ENCODE results near the gene APOL1. TPM values are rescaled to one million over a fixed set of nuclear protein-coding genes. Genes with fewer than 3 reads are reported as not detected.

APOL1 gene
- total RNA-seq, 1 donor from 2014 or later = 2.5 TPM

DNA sequence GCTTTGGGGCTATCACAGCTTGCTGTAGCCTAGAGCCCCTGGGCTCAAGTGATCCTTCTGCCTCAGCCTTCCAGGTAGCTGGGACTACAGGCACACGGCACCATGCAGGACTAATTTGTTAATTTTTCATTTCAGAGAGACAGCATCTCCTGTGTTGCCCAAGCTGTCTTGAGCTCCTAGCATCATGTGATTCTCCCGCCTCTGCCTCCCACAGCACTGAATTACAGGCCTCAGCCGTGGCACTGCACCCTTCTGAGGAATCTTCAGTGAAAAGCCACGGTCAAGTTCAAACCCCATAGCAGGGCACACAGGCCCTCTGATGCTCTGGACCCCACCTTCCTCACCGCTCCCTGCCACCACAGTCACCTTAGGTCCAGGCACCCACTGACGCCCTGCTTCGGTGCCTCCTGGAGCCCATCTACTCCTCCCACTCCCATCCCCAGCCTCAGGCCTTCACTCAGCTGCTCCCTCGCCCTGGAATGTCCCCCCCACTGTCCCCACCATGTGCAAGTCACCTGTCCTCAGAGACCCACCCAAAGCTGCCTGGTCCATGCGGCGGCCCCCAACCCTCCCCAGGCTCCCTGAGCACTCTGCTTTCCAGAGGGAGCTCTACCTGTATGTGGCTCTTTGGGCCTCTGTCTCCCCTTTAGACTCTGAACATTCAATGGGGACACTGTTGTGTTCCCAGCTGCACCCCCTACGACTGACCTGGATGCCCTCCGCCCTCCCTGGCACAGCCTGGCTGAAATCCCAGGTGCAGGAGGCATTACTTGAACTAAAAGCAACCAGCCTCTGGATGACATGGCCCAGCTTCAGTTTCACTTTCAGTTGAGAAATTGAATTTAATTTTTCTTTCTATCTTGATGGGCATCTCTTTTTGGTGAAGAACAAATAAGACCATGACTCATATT, 15.2 kb upstream of the APOL1 start:
- no peak for DNase-seq (ENCODE audit: low spot score)
- peak overlapping the region; percentile 63 for H3K4me3 Mint-ChIP-seq (ENCODE audit: unreplicated experiment)
- peaks cover 44% of the 10 kb centered on the region for H3K4me1 Mint-ChIP-seq (ENCODE audit: unreplicated experiment)

DNA sequence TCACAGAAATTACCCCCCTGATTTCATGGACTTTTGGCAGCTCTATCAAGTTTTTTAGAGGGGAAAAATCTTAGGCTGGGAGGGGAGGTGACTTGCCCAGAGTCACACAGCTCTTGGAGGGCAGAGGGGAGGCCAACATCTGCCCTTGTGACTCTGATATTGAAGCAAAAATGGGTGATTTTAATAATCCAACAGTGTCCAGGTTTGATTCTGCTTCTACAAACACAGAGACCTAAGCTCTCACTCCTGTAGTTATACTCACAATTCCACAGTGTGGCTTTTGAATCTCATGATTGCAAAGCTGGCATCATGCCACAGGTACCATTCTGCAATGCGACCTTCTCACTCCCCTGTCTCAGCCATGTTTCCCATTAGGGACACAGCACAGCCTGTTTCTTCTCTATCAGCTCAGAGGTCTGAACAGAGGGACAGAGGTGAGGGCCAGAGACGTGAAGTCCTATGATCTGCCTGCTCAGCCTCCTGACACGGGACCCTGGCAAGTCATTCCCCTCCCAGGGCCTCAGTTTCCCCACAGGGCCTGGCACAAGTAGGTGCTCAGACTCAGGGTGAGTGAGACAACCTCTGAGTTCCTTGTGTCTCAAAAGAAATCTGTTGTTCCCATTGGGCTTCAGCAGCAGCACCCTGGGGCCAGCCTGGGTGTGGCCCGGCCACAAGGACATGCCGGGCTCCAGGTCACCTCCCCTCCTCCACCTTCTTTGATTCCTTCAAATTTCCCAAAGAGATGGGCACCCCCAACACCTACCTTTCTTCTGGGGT, 14.4 kb upstream of the APOL1 start:
- H3K27ac Mint-ChIP-seq (ENCODE audit: unreplicated experiment) = peak overlapping the region; percentile 95
- H3K9me3 Mint-ChIP-seq (ENCODE audit: unreplicated experiment) = no peaks in the 10 kb centered on the region
- H3K4me3 Mint-ChIP-seq (ENCODE audit: unreplicated experiment) = peak overlapping the region; percentile 93
- peaks cover 8% of the 10 kb centered on the region for H3K27me3 Mint-ChIP-seq (ENCODE audit: unreplicated experiment)
- H3K36me3 Mint-ChIP-seq (ENCODE audit: low read depth, unreplicated experiment) = peaks cover 19% of the 10 kb centered on the region
- TF ChIP-seq, protein P1, sequence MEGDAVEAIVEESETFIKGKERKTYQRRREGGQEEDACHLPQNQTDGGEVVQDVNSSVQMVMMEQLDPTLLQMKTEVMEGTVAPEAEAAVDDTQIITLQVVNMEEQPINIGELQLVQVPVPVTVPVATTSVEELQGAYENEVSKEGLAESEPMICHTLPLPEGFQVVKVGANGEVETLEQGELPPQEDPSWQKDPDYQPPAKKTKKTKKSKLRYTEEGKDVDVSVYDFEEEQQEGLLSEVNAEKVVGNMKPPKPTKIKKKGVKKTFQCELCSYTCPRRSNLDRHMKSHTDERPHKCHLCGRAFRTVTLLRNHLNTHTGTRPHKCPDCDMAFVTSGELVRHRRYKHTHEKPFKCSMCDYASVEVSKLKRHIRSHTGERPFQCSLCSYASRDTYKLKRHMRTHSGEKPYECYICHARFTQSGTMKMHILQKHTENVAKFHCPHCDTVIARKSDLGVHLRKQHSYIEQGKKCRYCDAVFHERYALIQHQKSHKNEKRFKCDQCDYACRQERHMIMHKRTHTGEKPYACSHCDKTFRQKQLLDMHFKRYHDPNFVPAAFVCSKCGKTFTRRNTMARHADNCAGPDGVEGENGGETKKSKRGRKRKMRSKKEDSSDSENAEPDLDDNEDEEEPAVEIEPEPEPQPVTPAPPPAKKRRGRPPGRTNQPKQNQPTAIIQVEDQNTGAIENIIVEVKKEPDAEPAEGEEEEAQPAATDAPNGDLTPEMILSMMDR (IDR thresholded peaks at IDR 0.05; ENCODE audit: unreplicated experiment) = no peak
- H3K4me1 Mint-ChIP-seq (ENCODE audit: unreplicated experiment) = peaks cover 44% of the 10 kb centered on the region
- DNase-seq (ENCODE audit: low spot score) = no peak

More for the DNA sequence above, 15.2 kb upstream of the APOL1 start:
- peaks cover 8% of the 10 kb centered on the region for H3K27me3 Mint-ChIP-seq (ENCODE audit: unreplicated experiment)
- H3K9me3 Mint-ChIP-seq (ENCODE audit: unreplicated experiment) = no peaks in the 10 kb centered on the region
- peak overlapping the region; percentile 78 for H3K27ac Mint-ChIP-seq (ENCODE audit: unreplicated experiment)
- peaks cover 26% of the 10 kb centered on the region for H3K36me3 Mint-ChIP-seq (ENCODE audit: low read depth, unreplicated experiment)
- TF ChIP-seq, protein P1 (IDR thresholded peaks at IDR 0.05; ENCODE audit: unreplicated experiment) = no peak

DNA sequence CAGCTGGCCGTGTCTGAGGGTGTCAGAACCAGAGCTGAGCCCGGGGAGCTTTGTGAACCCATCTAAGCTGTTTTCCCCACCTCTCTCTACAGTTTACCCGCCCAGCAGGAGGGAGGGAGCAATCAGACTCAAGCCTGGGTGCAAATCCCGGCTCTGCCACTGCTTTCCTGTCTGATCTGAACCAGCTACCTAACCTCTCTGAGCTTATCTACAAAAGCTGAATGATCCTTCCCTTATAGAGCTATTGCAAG, 13.9 kb upstream of the APOL1 start:
- peak overlapping the region; percentile 95 for H3K27ac Mint-ChIP-seq (ENCODE audit: unreplicated experiment)
- peaks cover 15% of the 10 kb centered on the region for H3K36me3 Mint-ChIP-seq (ENCODE audit: low read depth, unreplicated experiment)
- H3K4me3 Mint-ChIP-seq (ENCODE audit: unreplicated experiment) = peak overlapping the region; percentile 93
- peaks cover 8% of the 10 kb centered on the region for H3K27me3 Mint-ChIP-seq (ENCODE audit: unreplicated experiment)
- no peak for DNase-seq (ENCODE audit: low spot score)
- peaks cover 42% of the 10 kb centered on the region for H3K4me1 Mint-ChIP-seq (ENCODE audit: unreplicated experiment)
- TF ChIP-seq, protein P1 (IDR thresholded peaks at IDR 0.05; ENCODE audit: unreplicated experiment) = no peak
- no peaks in the 10 kb centered on the region for H3K9me3 Mint-ChIP-seq (ENCODE audit: unreplicated experiment)

DNA sequence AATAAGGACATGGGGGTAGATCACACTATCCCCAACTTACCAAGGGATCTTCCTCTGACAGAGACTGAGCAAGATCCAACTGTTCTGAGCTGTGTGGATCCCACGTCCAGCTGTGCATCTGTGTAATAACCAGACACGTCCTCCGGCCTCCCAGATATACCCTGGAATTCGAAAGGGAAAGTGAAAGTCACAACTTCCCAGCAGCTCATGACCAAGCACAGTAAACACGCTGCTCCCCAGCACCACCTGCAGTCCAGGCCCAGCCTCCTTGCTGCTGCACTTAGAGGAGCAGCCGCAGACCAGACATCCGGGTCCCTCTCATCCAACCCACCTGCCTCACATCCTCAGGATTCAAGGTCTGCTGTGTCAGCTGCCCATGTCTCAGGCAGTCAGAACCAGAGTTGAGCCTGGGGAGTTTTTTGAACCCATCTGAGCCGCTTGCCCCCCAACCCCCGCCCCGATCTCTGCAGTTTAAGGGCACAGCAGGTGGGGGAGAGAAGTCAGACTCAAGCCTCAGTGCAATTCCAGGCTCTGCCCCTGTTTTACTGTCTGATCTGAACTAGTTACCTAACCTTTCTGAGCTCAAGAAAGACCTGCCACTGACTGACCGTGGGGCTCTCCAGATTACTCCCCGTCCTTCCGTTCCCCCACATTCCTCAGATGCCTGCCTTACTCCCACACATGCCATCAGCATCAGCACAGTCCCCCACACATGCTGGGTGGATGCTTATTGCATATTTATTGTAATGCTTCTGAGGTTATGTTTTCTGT, 13.3 kb upstream of the APOL1 start, which contains the start of gene APOL2:
TSS of gene APOL2 (minus strand) at position 127 of the 771 bp plus-strand sequence. CDS start 6,365 bp downstream, outside the sequence.
- H3K36me3 Mint-ChIP-seq (ENCODE audit: low read depth, unreplicated experiment) = peaks cover 15% of the 10 kb centered on the region
- peak within 1 kb of the TSS; percentile 95 for H3K27ac Mint-ChIP-seq (ENCODE audit: unreplicated experiment)
- H3K4me3 Mint-ChIP-seq (ENCODE audit: unreplicated experiment) = peak within 1 kb of the TSS; percentile 93
- DNase-seq (ENCODE audit: low spot score) = peak; percentile 80
- H3K4me1 Mint-ChIP-seq (ENCODE audit: unreplicated experiment) = peaks cover 38% of the 10 kb centered on the region
- no peaks in the 10 kb centered on the region for H3K9me3 Mint-ChIP-seq (ENCODE audit: unreplicated experiment)
- H3K27me3 Mint-ChIP-seq (ENCODE audit: unreplicated experiment) = peaks cover 8% of the 10 kb centered on the region
- TF ChIP-seq, protein P1 (IDR thresholded peaks at IDR 0.05; ENCODE audit: unreplicated experiment) = no peak
